Thyroid gland (tissue), 4 donors: ENCODE measurements around the gene AGBL1. TPM values are rescaled to one million over a fixed set of nuclear protein-coding genes. Genes with fewer than 3 reads are reported as not detected.

ENCODE experiments used
- DNase-seq, 2 donors: peaks; one replicate each; pipeline ENCODE4 v3.0.0-alpha.2; 2019
- H3K27ac ChIP-seq, 3 donors: fragments of 200-600 bp; sonication (generic); 1 replicate in 2 of 3; 2 replicates in 1 of 3; pipeline ENCODE4 v1.5.1; 2016 to 2019; ENCODE audit warnings: mild to moderate bottlenecking in 1 of 3, moderate library complexity in 1 of 3
- H3K27me3 ChIP-seq: fragments of 200-600 bp; sonication (generic); one replicate; pipeline ENCODE4 v1.5.1; 2019
- H3K36me3 ChIP-seq, 2 donors: fragments of 200-600 bp; sonication (generic); one replicate each; pipeline ENCODE4 v1.5.1; 2016 to 2019
- H3K4me1 ChIP-seq, 2 donors: fragments of 200-600 bp; sonication (generic); one replicate each; pipeline ENCODE4 v1.5.1; 2017 to 2019
- H3K4me3 ChIP-seq, 3 donors: fragments of 200-600 bp; sonication (generic); replicated peaks in 1 of 3; 1 replicate in 2 of 3; 2 replicates in 1 of 3; pipeline ENCODE4 v1.5.1; 2016; ENCODE audit warnings: mild to moderate bottlenecking in 1 of 3
- H3K9me3 ChIP-seq: fragments of 200-600 bp; sonication (generic); one replicate; pipeline ENCODE4 v1.5.1; 2017
- POLR2A ChIP-seq, 2 donors: fragments of 450-650 bp; IDR thresholded peaks; one replicate each; pipeline ENCODE4 v1.6.1; 2017; ENCODE audit warnings: antibody characterized with exemption in 2 of 2, mild to moderate bottlenecking in 2 of 2, moderate library complexity in 1 of 2
- WGBS, 2 donors: methylation state at CpG; one replicate each; pipeline ENCODE4 v1.1.5; 2017; 5-methylcytosine and 5-hydroxymethylcytosine counted together
- intact Hi-C: fragments of 100-400 bp; cut with DNase I; formaldehyde crosslinking; loops from one replicate; pipeline ENCODE4 v1.15.1; 2023
- total RNA-seq, 4 donors: library from RNA; depleted of rRNA; stranded (reverse); fragments of >200 nt; gene quantifications; one replicate each; pipeline ENCODE4 v1.2.3, GENCODE V29; 2016
- TF ChIP-seq, protein P1 (sequence below), 6 experiments: fragments of 200-600 bp in 3 of 6; fragments of 450-650 bp in 3 of 6; sonication (generic) in 3 of 6; IDR thresholded peaks; one replicate each; pipeline ENCODE4 v1.5.1; 2016 to 2019; ENCODE audit warnings: antibody characterized with exemption in 6 of 6, mild to moderate bottlenecking in 2 of 6, inconsistent platforms in 1 of 6, moderate library complexity in 1 of 6

AGBL1 gene
- total RNA-seq, 4 donors from 2014 or later, result not detected

DNA sequence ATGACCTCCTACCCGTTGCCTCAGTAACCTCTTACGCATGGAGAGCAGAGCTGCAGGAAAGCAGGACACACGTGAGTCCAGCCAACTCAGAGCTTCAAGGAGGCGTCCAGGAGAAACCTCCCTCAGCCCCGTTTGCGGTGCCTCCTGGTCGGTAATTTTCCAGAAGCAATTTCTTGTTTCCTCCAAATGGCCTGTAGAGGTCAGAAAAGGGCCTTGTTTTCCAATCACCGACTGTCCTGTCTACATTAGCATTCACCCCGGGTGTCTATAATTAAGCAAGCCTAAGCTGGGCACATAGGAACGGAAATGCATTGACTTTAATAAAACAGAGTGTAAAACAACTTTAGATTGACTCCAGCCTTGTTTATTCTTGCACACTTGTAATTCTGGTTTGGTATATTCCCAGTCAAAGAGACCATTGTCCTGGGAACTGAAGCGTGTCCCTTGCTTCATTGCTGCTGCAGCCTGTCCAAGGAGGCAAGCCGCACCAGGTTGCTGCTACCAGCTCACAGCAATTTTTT is 836.2 kb downstream of the AGBL1 start:
- H3K27ac ChIP-seq, result peak overlapping the region in 2 of 3 donors; percentile 32 to 47
- TF ChIP-seq, protein P1, sequence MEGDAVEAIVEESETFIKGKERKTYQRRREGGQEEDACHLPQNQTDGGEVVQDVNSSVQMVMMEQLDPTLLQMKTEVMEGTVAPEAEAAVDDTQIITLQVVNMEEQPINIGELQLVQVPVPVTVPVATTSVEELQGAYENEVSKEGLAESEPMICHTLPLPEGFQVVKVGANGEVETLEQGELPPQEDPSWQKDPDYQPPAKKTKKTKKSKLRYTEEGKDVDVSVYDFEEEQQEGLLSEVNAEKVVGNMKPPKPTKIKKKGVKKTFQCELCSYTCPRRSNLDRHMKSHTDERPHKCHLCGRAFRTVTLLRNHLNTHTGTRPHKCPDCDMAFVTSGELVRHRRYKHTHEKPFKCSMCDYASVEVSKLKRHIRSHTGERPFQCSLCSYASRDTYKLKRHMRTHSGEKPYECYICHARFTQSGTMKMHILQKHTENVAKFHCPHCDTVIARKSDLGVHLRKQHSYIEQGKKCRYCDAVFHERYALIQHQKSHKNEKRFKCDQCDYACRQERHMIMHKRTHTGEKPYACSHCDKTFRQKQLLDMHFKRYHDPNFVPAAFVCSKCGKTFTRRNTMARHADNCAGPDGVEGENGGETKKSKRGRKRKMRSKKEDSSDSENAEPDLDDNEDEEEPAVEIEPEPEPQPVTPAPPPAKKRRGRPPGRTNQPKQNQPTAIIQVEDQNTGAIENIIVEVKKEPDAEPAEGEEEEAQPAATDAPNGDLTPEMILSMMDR (IDR thresholded peaks at IDR 0.05), result peak in 5 of 6 experiments; percentile 43 to 67 (median 59)
- TF ChIP-seq POLR2A (IDR thresholded peaks at IDR 0.05), result no peak
- no peaks in the 10 kb centered on the region for H3K9me3 ChIP-seq
- peaks cover 24% of the 10 kb centered on the region in 2 donors for H3K4me1 ChIP-seq
- 4 to 8% methylated on average over 9 to 12 of the region's 12 CpGs for WGBS, 2 donors
- no peak overlapping the region for H3K4me3 ChIP-seq
- no peaks in the 10 kb centered on the region for H3K36me3 ChIP-seq
- peak; percentile 78 to 81 for DNase-seq
- H3K27me3 ChIP-seq, result no peaks in the 10 kb centered on the region
- intact Hi-C loops, result no loop called here

DNA sequence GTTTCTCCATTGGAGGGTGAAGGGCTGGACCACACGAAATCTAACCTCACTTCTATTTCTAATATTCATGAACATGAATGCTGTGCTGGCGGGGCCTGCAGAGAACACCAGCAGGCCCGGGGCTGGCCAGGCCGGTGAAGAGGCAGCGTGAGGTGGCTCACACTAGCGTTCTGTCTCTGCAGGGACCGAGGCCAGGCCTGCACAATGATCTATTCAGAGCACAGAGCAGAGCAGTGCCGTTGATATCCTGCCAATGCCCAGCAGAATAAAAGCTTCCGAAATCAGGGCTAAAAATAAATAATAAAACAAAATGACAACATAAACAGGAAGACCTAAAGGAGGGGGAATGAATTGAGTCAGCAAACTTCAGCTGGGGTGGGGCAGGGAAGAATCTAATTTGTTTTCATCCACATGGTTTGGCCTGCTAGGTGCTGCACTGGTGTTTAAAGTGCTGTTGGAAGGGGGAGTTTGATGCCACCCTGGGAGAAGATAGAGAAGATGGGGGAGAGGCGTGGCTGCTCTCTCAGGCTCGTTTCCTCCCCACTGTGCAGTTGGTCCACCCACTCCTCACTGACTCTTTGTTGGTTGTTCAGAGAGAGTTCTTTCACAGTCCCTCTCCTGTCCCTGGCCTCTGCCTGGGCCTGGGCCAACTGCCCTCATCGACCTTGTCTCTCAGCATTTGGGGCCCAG is 837.1 kb downstream of the AGBL1 start:
- TF ChIP-seq, protein P1 (IDR thresholded peaks at IDR 0.05), result no peak
- no peak for TF ChIP-seq POLR2A (IDR thresholded peaks at IDR 0.05)
- WGBS, 2 donors, result 30 to 35% methylated on average over 12 of the region's 12 CpGs
- Histone ChIP-seq H3K4me1 (peaks cover 24% of the 10 kb centered on the region in 2 donors), H3K27ac (peak overlapping the region; percentile 0 to 47 (median 32)), H3K4me3 (no peak overlapping the region), H3K36me3 (no peaks in the 10 kb centered on the region), H3K27me3 (no peaks in the 10 kb centered on the region), H3K9me3 (no peaks in the 10 kb centered on the region)
- intact Hi-C loops, result no loop called here
- peak; percentile 37 to 46 for DNase-seq

DNA sequence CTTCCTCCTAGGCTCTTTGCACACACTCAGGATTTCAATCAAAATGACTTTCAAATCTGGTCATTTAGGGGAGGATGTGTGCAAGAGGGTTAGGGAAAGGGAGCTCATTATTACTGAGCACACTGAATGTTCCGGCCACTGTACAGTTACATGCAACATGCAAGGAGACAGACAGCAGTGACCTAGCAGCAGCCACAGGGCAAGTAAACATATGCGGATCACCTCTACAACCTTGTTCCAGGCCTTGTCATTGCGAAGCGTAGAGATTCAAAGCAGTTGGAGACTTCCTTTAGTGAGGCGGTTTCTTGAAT is 837.6 kb downstream of the AGBL1 start:
- H3K36me3 ChIP-seq, result no peaks in the 10 kb centered on the region
- H3K9me3 ChIP-seq, result no peaks in the 10 kb centered on the region
- no peak overlapping the region for H3K27ac ChIP-seq
- no peak overlapping the region for H3K4me3 ChIP-seq
- no peak for DNase-seq
- peaks cover 24% of the 10 kb centered on the region in 2 donors for H3K4me1 ChIP-seq
- no peak for TF ChIP-seq POLR2A (IDR thresholded peaks at IDR 0.05)
- TF ChIP-seq, protein P1 (IDR thresholded peaks at IDR 0.05), result no peak
- intact Hi-C loops, result no loop called here
- WGBS, 2 donors, result 95% methylated on average over 5 of the region's 5 CpGs
- H3K27me3 ChIP-seq, result no peaks in the 10 kb centered on the region

DNA sequence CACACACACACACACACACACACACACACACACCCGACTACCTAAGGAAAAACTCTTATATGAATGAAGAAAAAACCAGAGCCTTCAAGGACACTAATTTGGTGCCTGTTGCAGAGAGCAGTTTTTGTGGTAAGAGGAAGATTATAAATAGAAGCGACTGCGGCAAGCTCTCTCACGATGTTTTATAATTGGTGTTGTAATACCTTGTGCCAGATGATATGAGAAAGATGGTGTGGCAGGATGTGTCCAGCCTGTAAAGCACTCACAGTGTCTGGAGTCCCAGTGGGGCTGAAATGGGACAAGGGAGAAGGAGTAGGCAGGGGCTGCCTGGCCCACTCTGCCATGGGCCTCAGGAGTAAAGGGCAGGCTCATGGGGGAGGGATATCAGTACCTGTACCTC is 839.9 kb downstream of the AGBL1 start:
- no peak for TF ChIP-seq POLR2A (IDR thresholded peaks at IDR 0.05)
- TF ChIP-seq, protein P1 (IDR thresholded peaks at IDR 0.05), result no peak
- Histone ChIP-seq H3K4me3 (no peak overlapping the region), H3K27me3 (no peaks in the 10 kb centered on the region), H3K4me1 (peaks cover 24% of the 10 kb centered on the region in 2 donors), H3K36me3 (no peaks in the 10 kb centered on the region), H3K9me3 (no peaks in the 10 kb centered on the region), H3K27ac (no peak overlapping the region)
- 71 to 78% methylated on average over 4 of the region's 4 CpGs for WGBS, 2 donors
- no peak for DNase-seq
- intact Hi-C loops, result no loop called here

DNA sequence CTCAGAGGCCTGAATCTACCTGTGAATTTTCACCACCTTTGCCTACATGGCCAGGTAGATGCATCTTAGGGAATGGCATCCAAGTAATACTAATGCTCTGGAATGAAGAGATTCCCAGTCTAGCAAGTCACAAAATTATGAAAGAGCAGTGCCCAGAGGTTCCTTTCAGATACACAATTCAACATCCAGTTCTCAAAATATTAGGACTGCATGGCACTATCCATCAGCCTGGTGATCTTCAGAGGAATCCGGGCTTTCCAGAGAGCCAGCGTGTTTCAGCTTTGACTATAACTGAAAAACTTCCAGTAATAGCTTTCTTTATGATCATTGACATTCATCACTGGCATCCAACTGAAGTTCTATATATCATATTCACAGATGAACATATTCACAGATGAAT is 849.8 kb downstream of the AGBL1 start:
- no peaks in the 10 kb centered on the region for H3K27me3 ChIP-seq
- no peak overlapping the region for H3K4me3 ChIP-seq
- H3K36me3 ChIP-seq, result no peaks in the 10 kb centered on the region
- H3K9me3 ChIP-seq, result no peaks in the 10 kb centered on the region
- TF ChIP-seq, protein P1 (IDR thresholded peaks at IDR 0.05), result no peak
- no peak for TF ChIP-seq POLR2A (IDR thresholded peaks at IDR 0.05)
- intact Hi-C loops, result no loop called here
- DNase-seq, result no peak
- H3K27ac ChIP-seq, result no peak overlapping the region
- WGBS, 2 donors, result 90 to 100% methylated on average over 2 of the region's 2 CpGs
- H3K4me1 ChIP-seq, result no peaks in the 10 kb centered on the region
